DLD1 (cell line): ENCODE data around the gene ERCC2.
"Not testable (repeated sequence)": the region's sequence is repeated elsewhere in the genome, so short reads cannot be mapped to it uniquely, and the experiment has no call there.

Source experiments
- in situ Hi-C: cut with HindIII; loops from 2 replicates; pipeline ENCODE4 v1.10.0; 2017; ENCODE audit warnings: low sequenced_read_pairs

The ERCC2 gene

GRCh38 chr19:45370410-45371204, at the start of gene ERCC2:
ERCC2 (minus strand) TSS chr19:45370573; CDS start chr19:45370540, 33 bp downstream.
- in situ Hi-C loops, result no loop called here

- in situ Hi-C loops, result no loop called here
Observed at GRCh38 chr19:45419895-45420294, 49.5 kb upstream of the ERCC2 start.

GRCh38 chr19:45419396-45419795, 49.0 kb upstream of the ERCC2 start:
- in situ Hi-C loops, result no loop called here

DNA sequence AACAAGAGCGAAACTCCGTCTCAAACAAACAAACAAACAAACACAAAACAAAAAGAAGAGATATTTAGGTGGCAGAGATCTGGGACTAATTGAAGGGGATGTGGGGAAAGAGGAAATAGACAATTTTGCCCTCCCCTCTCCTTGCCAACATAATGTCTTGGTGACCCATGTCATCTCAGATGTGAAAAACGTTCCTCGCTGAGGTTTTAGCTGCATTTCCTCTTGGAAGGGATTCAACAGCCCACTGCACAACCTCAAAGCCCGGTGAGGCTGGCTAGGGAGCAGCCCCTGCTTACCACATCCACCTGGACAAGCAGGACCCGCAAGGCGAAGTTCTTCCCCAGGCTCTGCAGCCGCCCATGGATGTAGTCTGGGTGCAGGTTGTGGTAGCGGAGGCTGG, 48.4 kb upstream of the ERCC2 start:
- in situ Hi-C loops, result no loop called here

DNA sequence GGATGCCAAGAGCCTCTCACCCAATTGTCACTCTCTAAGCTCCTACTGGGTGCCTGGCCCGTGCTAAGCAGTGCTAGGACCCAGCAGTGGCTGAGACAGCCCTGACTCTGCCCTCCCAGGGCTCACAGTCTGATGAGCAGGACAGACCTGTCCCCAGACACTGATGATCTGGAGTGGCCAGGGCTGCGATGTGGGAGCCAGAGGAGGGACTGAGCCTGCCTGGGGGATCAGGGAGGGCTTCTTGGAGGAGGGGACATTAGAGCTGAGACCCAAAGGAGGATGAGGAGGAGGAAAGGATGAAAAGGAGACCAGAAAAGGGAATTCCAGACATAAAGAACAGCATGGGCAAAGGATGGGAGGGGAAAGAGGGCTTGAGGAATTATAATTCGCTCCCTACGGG, 46.8 kb upstream of the ERCC2 start:
- in situ Hi-C loops, result no loop called here

DNA sequence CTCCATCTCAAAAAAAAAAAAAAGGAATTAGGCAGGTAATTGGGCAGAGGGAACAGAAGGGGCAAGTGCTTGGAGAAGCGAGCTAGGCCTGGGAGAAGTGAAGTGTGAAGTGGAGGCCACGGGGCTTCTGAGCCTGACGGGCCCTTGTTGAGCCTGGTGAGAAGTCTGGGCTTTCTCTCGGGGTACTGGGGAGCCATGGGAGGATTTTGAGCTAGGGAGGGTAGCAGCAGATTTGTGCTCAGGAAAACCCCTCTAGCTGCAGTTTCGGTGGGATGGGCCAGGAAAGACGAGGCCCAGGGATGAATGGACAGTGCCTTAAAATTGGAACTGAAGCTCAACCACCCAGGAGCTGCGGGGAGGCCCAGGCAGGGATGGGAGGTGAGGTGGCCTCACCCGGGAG, 44.1 kb upstream of the ERCC2 start:
- in situ Hi-C loops, result no loop called here

DNA sequence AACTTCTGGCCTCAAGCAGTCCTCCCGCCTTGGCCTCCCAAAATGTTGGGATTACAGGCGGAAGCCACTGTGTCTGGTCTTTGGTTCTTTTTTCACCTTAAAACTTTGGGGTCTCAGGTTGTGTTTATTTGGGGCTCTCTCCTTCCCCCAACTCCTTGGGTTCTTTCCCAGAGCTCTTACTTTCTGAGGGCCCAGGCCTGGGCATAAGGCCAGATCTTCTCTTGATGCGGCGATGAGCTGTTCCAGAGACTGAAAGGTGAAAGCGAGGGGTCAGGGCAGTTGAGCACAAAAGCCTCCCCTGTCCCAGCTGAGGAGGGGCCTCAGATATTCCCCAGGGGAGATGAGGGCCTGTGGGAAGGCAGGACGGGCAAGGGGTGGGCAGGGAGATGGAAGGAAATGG, 43.1 kb upstream of the ERCC2 start:
- in situ Hi-C loops, result no loop called here

- in situ Hi-C loops, result not testable (repeated sequence)
Observed at GRCh38 chr19:45410330-45410729, 40.0 kb upstream of the ERCC2 start.

DNA sequence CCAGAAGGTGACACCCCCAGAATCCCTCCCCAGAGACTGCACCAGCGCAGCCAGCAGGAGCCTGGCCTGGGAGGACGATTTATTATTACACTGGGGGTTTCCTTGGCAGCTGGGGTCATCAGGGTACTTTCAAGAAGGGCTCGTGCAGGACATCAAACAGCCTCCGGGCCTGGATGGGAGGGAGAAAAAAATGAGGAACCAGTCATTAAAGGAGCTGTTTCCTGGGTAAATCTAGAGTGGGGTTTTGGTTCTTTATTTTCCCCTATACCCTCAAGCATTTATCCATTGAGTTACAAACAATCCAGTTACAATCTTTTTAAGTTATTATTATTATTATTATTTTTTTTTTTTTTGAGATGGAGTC, 39.2 kb upstream of the ERCC2 start:
- in situ Hi-C loops, result no loop called here

DNA sequence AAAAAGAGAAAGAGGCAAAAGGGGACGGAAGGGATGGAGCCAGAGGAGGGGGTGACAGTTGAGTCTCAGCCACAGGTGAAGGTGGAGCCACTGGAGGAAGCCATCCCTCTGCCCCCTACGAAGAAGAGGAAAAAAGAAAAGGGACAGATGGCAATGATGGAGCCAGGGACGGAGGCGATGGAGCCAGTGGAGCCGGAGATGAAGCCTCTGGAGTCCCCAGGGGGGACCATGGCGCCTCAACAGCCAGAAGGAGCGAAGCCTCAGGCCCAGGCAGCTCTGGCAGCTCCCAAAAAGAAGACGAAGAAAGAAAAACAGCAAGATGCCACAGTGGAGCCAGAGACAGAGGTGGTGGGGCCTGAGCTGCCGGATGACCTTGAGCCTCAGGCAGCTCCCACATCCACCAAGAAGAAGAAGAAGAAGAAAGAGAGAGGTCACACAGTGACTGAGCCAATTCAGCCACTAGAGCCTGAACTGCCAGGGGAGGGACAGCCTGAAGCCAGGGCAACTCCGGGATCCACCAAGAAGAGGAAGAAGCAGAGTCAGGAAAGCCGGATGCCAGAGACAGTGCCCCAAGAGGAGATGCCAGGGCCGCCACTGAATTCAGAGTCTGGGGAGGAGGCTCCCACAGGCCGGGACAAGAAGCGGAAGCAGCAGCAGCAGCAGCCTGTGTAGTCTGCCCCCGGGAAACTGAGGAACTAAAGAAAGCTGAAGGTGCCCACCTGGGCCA, 38.6 kb upstream of the ERCC2 start:
- in situ Hi-C loops, result no loop called here

- in situ Hi-C loops, result no loop called here
Observed at GRCh38 chr19:45408121-45408520, 37.7 kb upstream of the ERCC2 start.

DNA sequence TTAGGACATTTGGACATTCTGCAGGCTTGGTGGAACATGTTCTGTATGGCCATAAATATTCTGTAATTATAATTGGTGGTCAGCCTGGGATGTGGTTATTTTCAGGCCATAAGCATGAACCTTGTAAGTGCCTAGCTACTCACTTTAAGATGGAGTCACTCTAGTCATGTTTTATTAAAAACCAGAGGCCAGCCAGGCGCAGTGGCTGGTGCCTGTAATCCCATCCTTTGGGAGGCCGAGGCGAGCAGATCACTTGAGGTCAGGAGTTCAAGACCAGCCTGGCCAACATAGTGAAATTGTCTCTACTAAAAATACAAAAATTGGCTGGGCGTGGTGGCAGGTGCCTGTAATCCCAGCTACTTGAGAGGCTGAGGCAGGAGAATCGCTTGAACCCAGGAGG, 37.2 kb upstream of the ERCC2 start:
- in situ Hi-C loops, result not testable (repeated sequence)

GRCh38 chr19:45407091-45407375, 36.7 kb upstream of the ERCC2 start:
- in situ Hi-C loops, result no loop called here

- in situ Hi-C loops, result no loop called here
Observed at GRCh38 chr19:45406226-45407090, 36.1 kb upstream of the ERCC2 start, which contains the start of gene POLR1G. POLR1G (plus strand) TSS chr19:45406644; CDS start chr19:45406697, 53 bp downstream.

DNA sequence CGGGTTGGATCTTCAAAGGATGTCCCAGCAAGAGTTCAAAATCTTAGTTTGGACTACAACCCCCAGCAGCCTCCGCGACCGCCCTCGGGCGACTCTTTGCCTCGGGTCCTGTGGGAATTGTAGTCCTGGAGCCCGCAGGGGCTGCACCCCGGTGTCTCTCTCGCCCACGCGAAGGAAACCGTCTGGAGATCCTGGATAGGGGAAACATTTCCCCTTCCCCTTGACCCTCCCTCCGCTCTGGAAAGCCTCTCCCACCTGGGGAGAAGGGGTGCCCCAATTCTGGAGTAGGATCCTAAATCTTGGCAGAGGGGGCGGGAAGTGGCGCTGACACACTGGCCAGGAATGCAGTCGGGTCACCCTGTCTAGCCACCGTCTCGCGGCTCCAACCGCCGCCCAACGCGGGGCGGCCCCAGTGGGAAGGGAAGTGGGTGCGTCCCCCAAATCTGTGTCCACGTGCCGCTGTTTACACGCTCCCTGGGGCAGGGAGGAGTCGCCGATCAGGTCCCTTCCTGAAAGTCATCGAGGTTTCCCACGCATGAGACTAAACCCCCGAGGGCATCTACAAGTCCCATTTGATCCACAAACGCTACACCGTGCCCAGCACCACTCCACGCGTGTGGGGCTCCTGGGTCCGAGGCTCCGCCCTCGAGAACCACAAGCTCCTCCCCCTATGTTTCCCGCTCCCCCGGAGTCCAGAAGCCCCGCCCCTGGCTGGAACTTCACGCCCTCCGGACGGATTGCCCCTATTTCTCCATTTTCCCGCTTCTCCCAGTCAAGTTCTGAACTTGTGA, 35.3 kb upstream of the ERCC2 start:
- in situ Hi-C loops, result no loop called here

GRCh38 chr19:45404557-45405434, 34.4 kb upstream of the ERCC2 start, which contains the start of gene PPP1R13L:
PPP1R13L (minus strand) TSS chr19:45405069; CDS start chr19:45398318, 6,751 bp downstream.
- in situ Hi-C loops, result no loop called here

- in situ Hi-C loops, result no loop called here
Observed at GRCh38 chr19:45403781-45404556, 33.6 kb upstream of the ERCC2 start.

- in situ Hi-C loops, result no loop called here
Observed at GRCh38 chr19:45403272-45403671, 32.9 kb upstream of the ERCC2 start.
